Endothelial cell of umbilical vein (primary cell): ENCODE results near the gene HIKESHI. TPM values are rescaled to one million over a fixed set of nuclear protein-coding genes. Genes with fewer than 3 reads are reported as not detected.

ENCODE experiments used
- BruUV-seq: library from RNA; stranded (reverse); fragments of 400-500 nt; replicated peaks from 2 replicates; lab custom pipeline; 2021; lab: Mats Ljungman, UMichigan
- CTCF ChIA-PET: fragments of 300-600, 350-600 bp; sonication (Branson Sonifier 250); formaldehyde crosslinking; loops from one replicate; lab custom pipeline; 2021; ENCODE audit warnings: antibody characterized with exemption, inconsistent platforms; lab: Charles Lee
- POLR2A ChIA-PET: fragments of 300-600, 350-600 bp; sonication (Branson Sonifier 250); formaldehyde crosslinking; loops from one replicate; lab custom pipeline; 2021; ENCODE audit warnings: antibody characterized with exemption, inconsistent platforms; lab: Charles Lee
- DNase-seq: peaks from one replicate; pipeline ENCODE4 v3.0.0-alpha.2; 2011; ENCODE audit warnings: low read depth, low spot score
- FAIRE-seq: peaks from 2 replicates; lab custom pipeline; 2011; peaks lifted over from hg19 to GRCh38; lab: Jason Lieb, UNC
- H2AFZ ChIP-seq: 2 replicates; pipeline ENCODE4 v1.6.0; 2012; ENCODE audit warnings: low read depth, low read length, control low read depth, inconsistent platforms
- H3K27ac ChIP-seq: 2 replicates; pipeline ENCODE4 v1.5.1; 2011; ENCODE audit warnings: low read depth, mild to moderate bottlenecking, control low read depth, low read length, moderate library complexity; ENCODE audit not compliant: insufficient read depth
- H3K27me3 ChIP-seq, 2 experiments: 2 replicates each; pipeline versions ENCODE4 v1.6.0 to v1.6.1; 2011; ENCODE audit warnings: low read length in 2 of 2, mixed read lengths in 1 of 2; ENCODE audit not compliant: control insufficient read depth in 2 of 2, insufficient read depth in 2 of 2
- H3K36me3 ChIP-seq, 2 experiments: 2 replicates in 1 of 2; 3 replicates in 1 of 2; pipeline ENCODE4 v1.5.1; 2011; ENCODE audit warnings: low read length in 2 of 2, mild to moderate bottlenecking in 1 of 2, moderate library complexity in 1 of 2; ENCODE audit not compliant: control insufficient read depth in 2 of 2, insufficient read depth in 2 of 2; ENCODE audit errors: extremely low read depth in 1 of 2
- H3K4me1 ChIP-seq: 3 replicates; pipeline ENCODE4 v1.5.1; 2011; ENCODE audit warnings: mild to moderate bottlenecking, low read length; ENCODE audit not compliant: control insufficient read depth, insufficient read depth; ENCODE audit errors: extremely low read depth
- H3K4me2 ChIP-seq: 2 replicates; pipeline ENCODE4 v1.6.1; 2011; ENCODE audit warnings: low read length, control low read depth, mixed read lengths; ENCODE audit not compliant: insufficient read depth
- H3K4me3 ChIP-seq, 3 experiments: fragments of 200-600 bp in 1 of 3; sonication (generic), shearing (Covaris generic) in 1 of 3; replicated peaks in 1 of 3; 2 replicates each; pipeline ENCODE4 v1.5.1; 2011 to 2016; ENCODE audit warnings: control low read depth in 3 of 3, low read length in 3 of 3, mild to moderate bottlenecking in 2 of 3, inconsistent platforms in 1 of 3, low read depth in 1 of 3, moderate library complexity in 1 of 3; ENCODE audit not compliant: insufficient read depth in 1 of 3
- H3K79me2 ChIP-seq: 2 replicates; pipeline ENCODE4 v1.6.0; 2012; ENCODE audit warnings: low read length, inconsistent platforms; ENCODE audit not compliant: control insufficient read depth, insufficient read depth
- H3K9ac ChIP-seq: replicated peaks from 2 replicates; pipeline ENCODE3; 2011; ENCODE audit warnings: low read length, control low read depth; ENCODE audit not compliant: insufficient read depth; ENCODE audit errors: extremely low read depth
- H3K9me1 ChIP-seq: replicated peaks from 3 replicates; pipeline ENCODE4 v1.6.0; 2011; ENCODE audit warnings: mild to moderate bottlenecking, low read length; ENCODE audit not compliant: control insufficient read depth, insufficient read depth; ENCODE audit errors: extremely low read depth
- H3K9me3 ChIP-seq: replicated peaks from 2 replicates; pipeline ENCODE4 v1.5.1; 2012; ENCODE audit warnings: low read length, inconsistent platforms; ENCODE audit not compliant: control insufficient read depth, insufficient read depth
- H4K20me1 ChIP-seq: replicated peaks from 2 replicates; pipeline ENCODE3; 2011; ENCODE audit warnings: mild to moderate bottlenecking, low read length; ENCODE audit not compliant: control insufficient read depth, insufficient read depth; ENCODE audit errors: extremely low read depth
- EZH2 ChIP-seq: IDR thresholded peaks from 2 replicates; pipeline ENCODE4 v1.6.1; 2012; ENCODE audit warnings: borderline replicate concordance, low read depth, mild to moderate bottlenecking, moderate library complexity, low read length, inconsistent platforms; ENCODE audit not compliant: severe bottlenecking
- FOS ChIP-seq: IDR thresholded peaks from 2 replicates; pipeline ENCODE4 v1.6.1; 2011; ENCODE audit warnings: mild to moderate bottlenecking, low read length, moderate library complexity, borderline replicate concordance; ENCODE audit not compliant: insufficient read depth
- GATA2 ChIP-seq: IDR thresholded peaks from 2 replicates; pipeline ENCODE4 v1.7.0; 2011; ENCODE audit warnings: low read depth, mild to moderate bottlenecking, moderate library complexity, mixed read lengths, low read length; ENCODE audit not compliant: insufficient read length, insufficient read depth
- JUN ChIP-seq: IDR thresholded peaks from 2 replicates; pipeline ENCODE4 v1.6.1; 2011; ENCODE audit warnings: borderline replicate concordance, low read depth; ENCODE audit not compliant: insufficient read length, insufficient read depth
- MYC ChIP-seq: IDR thresholded peaks from one replicate; pipeline ENCODE4 v1.6.1; 2011; ENCODE audit warnings: mild to moderate bottlenecking, low read depth, low read length
- POLR2A ChIP-seq: IDR thresholded peaks from 2 replicates; pipeline ENCODE4 v1.6.1; 2012; ENCODE audit warnings: low read depth, mild to moderate bottlenecking, control low read depth, low read length
- POLR2AphosphoS5 ChIP-seq: IDR thresholded peaks from 2 replicates; pipeline ENCODE4 v1.6.1; 2012; ENCODE audit warnings: low read depth, mild to moderate bottlenecking, control low read depth, low read length, moderate library complexity; ENCODE audit not compliant: insufficient read depth
- dilution Hi-C: fragments of 300-500 bp; cut with MboI; formaldehyde crosslinking; loops from one replicate; pipeline ENCODE4 v1.15.0; 2019; ENCODE audit warnings: low sequenced_read_pairs; ENCODE audit not compliant: extremely low pct_ligation_motif_present
- intact Hi-C: fragments of 100-400 bp; cut with micrococcal nuclease; formaldehyde crosslinking; loops from one replicate; pipeline ENCODE4 v1.10.0; 2022
- polyA plus RNA-seq, 4 experiments: library from polyadenylated mRNA; depleted of rRNA in 3 of 4; stranded (reverse) in 3 of 4; unstranded in 1 of 4; fragments of >200 nt; gene quantifications; 2 replicates each; pipeline versions ENCODE4 v1.2.1 to v1.2.3, GENCODE V29; 2011 to 2012; ENCODE audit warnings: missing spikeins in 1 of 4
- total RNA-seq: library from RNA; stranded (reverse); gene quantifications from 2 replicates; pipeline ENCODE4 v1.2.3, GENCODE V29; 2021
- TF ChIP-seq, protein P1 (sequence below), 2 donors: IDR thresholded peaks; 1 replicate in 1 of 2; 2 replicates in 1 of 2; pipeline ENCODE4 v1.5.1; 2011; ENCODE audit warnings: low read length in 2 of 2, mild to moderate bottlenecking in 2 of 2, moderate library complexity in 2 of 2, control low read depth in 1 of 2, inconsistent platforms in 1 of 2, low read depth in 1 of 2; ENCODE audit not compliant: insufficient read depth in 1 of 2; ENCODE audit errors: extremely low read depth in 1 of 2
- TF ChIP-seq, protein P2 (sequence below): IDR thresholded peaks from 2 replicates; pipeline ENCODE4 v1.6.1; 2011; ENCODE audit not compliant: insufficient read depth, insufficient read length

HIKESHI gene
- total and polyA plus RNA-seq, 2 donors (not counting 3 experiments of a cell fraction or from before 2014, with no cell fraction given), result 40.2 to 66.9 TPM

DNA sequence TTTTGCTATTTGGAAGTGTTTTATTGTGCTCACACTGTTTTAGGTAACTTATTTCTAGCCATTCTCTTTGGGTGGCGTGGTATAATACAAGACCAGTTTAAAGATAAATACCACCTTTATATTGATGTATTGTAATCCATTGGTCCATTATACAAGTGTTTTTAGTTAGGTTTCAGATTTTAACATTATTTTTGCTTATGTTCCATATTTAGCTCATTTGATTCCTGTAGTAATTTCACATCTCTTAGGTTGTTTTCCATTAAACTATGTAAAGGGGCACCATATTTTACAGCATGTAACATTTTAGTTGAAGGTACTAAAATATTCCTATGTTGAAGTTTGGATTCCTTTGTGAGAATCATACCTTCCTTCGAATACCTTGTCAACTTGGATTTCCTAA lies 37.4 kb upstream of the HIKESHI start:
- Histone ChIP-seq H2AFZ (no peak overlapping the region), H3K9ac (no peak overlapping the region)
- dilution Hi-C loops, result no loop called here

More for the DNA sequence above, 37.4 kb upstream of the HIKESHI start:
- Histone ChIP-seq H3K27ac (no peak overlapping the region), H3K9me3 (no peaks in the 10 kb centered on the region), H3K36me3 (peaks cover 2 to 4% of the 10 kb centered on the region in 2 experiments), H3K4me2 (no peak overlapping the region), H3K79me2 (peaks cover 3% of the 10 kb centered on the region), H3K27me3 (no peaks in the 10 kb centered on the region), H3K9me1 (no peaks in the 10 kb centered on the region), H3K4me3 (no peak overlapping the region), H3K4me1 (no peaks in the 10 kb centered on the region), H4K20me1 (no peaks in the 10 kb centered on the region)
- no peak for TF ChIP-seq MYC
- no peak for TF ChIP-seq POLR2A
- TF ChIP-seq, protein P1, sequence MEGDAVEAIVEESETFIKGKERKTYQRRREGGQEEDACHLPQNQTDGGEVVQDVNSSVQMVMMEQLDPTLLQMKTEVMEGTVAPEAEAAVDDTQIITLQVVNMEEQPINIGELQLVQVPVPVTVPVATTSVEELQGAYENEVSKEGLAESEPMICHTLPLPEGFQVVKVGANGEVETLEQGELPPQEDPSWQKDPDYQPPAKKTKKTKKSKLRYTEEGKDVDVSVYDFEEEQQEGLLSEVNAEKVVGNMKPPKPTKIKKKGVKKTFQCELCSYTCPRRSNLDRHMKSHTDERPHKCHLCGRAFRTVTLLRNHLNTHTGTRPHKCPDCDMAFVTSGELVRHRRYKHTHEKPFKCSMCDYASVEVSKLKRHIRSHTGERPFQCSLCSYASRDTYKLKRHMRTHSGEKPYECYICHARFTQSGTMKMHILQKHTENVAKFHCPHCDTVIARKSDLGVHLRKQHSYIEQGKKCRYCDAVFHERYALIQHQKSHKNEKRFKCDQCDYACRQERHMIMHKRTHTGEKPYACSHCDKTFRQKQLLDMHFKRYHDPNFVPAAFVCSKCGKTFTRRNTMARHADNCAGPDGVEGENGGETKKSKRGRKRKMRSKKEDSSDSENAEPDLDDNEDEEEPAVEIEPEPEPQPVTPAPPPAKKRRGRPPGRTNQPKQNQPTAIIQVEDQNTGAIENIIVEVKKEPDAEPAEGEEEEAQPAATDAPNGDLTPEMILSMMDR (IDR thresholded peaks at IDR 0.05; ENCODE audit: extremely low read depth in 1 of 2, insufficient read depth in 1 of 2, low read depth in 1 of 2, low read length in 2 of 2), result no peak
- TF ChIP-seq EZH2, result no peak
- TF ChIP-seq JUN, result no peak
- no peak for TF ChIP-seq FOS
- TF ChIP-seq POLR2AphosphoS5, result no peak
- TF ChIP-seq GATA2, result no peak
- TF ChIP-seq, protein P2, sequence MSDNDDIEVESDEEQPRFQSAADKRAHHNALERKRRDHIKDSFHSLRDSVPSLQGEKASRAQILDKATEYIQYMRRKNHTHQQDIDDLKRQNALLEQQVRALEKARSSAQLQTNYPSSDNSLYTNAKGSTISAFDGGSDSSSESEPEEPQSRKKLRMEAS, result no peak
- ChIA-PET POLR2A (no interaction called here), CTCF (no interaction called here)
- FAIRE-seq, result no peak
- intact Hi-C loops, result no loop called here
- no peak for DNase-seq
- BruUV-seq, result no TSS peak
